ENCODE data around the gene ZNF677. TPM values are rescaled to one million over a fixed set of nuclear protein-coding genes. Genes with fewer than 3 reads are reported as not detected.
"Not testable (repeated sequence)": the region's sequence is repeated elsewhere in the genome, so short reads cannot be mapped to it uniquely, and the experiment has no call there.

The ZNF677 gene
- 10 to 100 TPM; 15.6 to 29.0 (median 19.2) TPM for total RNA-seq

DNA sequence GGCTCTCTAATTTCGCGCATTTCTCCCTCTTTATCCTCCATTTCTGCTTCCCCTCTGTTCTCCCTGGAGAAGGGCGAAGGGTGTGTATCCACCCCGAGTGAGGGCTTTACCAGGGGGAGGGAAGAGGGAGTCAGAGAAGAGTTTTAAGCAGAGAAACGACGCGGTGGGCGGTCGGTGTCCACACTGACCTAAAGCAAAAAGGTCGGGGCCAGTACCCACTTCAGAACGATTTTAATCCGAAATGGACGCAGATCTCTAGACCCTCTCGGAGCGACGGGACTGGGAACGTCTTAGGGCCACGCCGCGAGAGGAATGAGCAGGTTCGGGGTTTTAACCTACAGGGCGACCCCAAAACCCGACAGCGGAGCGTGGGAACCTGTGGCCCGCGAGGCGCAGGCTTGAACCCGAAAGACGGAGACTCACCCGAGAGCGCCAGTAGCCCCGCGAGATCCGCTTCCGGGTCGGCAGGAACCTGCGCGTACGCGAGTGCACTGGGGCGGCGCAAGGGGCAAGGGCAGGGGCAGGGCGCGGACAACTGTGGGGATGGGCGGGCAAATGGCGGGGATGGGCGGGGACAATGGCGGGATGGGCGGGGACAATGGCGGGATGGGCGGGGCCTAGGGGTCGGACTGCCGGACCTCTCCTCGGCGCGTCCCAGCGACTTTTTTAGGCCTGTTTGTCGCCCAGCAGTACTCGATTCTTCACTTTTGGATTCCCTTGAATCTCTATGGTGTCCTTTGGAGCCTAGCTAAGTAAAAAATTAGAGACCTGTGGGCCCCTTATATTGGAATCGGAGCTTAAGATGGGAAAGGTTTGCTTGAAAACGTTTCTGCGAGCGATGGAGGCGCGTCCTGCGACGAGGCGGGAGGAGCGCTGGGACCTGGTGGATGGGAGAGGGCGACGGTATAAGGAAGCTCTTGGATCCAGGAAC is at the start of gene ZNF677:
ZNF677 (minus strand) TSS at position 463 of the 931 bp plus-strand sequence. CDS start 3,323 bp downstream, outside the sequence.
- peak; percentile 100 for ATAC-seq

DNA sequence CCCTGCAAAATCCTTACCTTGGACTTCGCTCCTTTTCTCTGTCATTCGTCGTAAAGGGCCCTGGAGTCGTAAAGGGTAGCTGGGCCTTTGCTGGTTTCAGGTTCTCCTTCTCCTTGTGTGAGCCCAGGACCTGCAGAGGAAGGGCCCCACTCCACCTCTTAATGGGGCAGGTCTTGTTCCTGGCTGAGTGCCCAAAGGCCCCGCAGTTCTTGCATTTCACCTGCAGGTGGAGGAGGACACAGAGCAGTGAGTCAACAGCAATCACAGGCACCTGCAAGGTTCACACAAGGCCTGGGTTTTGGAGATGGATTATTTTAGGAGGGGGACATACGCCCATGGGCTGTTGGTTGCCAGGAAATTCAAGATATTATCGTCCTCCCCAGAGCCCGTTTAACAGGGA is 46.7 kb upstream of the ZNF677 start:
- ATAC-seq, H3K27ac ChIP-seq, H3K9me3 ChIP-seq, H3K4me1 ChIP-seq, H3K4me3 ChIP-seq, H3K36me3 ChIP-seq: not testable (repeated sequence)
- WGBS, 2 donors (ENCODE audit: low coverage in 1 of 2), result no CpG with 5 or more reads among the region's 8 CpGs
- peaks cover 28% of the 10 kb centered on the region for H3K27me3 ChIP-seq

More for the DNA sequence above, at the start of gene ZNF677:
- no peaks in the 10 kb centered on the region for H3K27me3 ChIP-seq
- peaks cover 0 to 34% (median 0%) of the 10 kb centered on the region in 3 donors for H3K9me3 ChIP-seq
- WGBS, 2 donors (ENCODE audit: low coverage in 1 of 2), result 0 to 10% methylated on average over 16 to 33 of the region's 72 CpGs
- H3K4me3 ChIP-seq, result peak within 1 kb of the TSS; percentile 82 to 83
- H3K4me1 ChIP-seq, result peaks cover 3 to 21% (median 4%) of the 10 kb centered on the region in 3 donors
- no peak for TF ChIP-seq EP300 (IDR thresholded peaks at IDR 0.05)
- TF ChIP-seq, protein P1, sequence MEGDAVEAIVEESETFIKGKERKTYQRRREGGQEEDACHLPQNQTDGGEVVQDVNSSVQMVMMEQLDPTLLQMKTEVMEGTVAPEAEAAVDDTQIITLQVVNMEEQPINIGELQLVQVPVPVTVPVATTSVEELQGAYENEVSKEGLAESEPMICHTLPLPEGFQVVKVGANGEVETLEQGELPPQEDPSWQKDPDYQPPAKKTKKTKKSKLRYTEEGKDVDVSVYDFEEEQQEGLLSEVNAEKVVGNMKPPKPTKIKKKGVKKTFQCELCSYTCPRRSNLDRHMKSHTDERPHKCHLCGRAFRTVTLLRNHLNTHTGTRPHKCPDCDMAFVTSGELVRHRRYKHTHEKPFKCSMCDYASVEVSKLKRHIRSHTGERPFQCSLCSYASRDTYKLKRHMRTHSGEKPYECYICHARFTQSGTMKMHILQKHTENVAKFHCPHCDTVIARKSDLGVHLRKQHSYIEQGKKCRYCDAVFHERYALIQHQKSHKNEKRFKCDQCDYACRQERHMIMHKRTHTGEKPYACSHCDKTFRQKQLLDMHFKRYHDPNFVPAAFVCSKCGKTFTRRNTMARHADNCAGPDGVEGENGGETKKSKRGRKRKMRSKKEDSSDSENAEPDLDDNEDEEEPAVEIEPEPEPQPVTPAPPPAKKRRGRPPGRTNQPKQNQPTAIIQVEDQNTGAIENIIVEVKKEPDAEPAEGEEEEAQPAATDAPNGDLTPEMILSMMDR (IDR thresholded peaks at IDR 0.05), result no peak
- TF ChIP-seq POLR2AphosphoS5 (IDR thresholded peaks at IDR 0.05), result peak; percentile 81
- TF ChIP-seq POLR2A (IDR thresholded peaks at IDR 0.05), result peak; percentile 49 to 56
- peak within 1 kb of the TSS; percentile 68 to 91 (median 84) for H3K27ac ChIP-seq
- H3K36me3 ChIP-seq, result peaks cover 4 to 37% of the 10 kb centered on the region in 2 donors

DNA sequence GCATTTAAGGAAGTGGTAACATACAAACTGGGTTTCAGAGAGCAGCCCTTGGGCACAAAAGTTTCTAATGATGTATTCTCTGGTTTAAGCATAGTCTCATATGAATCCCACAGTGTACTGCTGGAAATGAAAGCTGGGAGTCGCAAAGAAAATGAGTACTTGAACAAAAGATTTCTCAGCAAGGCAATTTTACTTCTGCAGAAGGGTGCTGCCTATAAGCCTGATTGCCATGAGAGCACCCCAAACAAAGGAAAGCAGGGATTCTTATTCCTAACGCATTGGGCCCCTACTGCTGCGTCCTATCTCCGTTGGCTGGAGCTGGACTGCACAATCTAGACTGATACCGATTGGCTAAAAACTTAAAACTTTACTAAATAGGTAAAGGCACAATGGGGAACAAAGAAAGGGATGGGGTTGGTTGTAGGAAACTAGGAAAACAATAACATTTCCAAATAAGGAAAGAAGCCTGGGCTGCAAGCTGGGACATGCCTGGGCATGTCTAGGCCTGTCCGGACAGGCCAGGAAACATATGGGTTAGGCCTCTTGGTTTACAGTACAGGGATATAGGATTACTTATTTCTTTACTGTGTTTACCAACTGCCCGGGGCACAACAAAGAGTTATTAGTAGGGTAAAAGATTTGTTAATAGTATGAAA is 40.2 kb upstream of the ZNF677 start:
- no peak overlapping the region for H3K27ac ChIP-seq
- H3K4me3 ChIP-seq, result no peak overlapping the region
- H3K4me1 ChIP-seq, result no peaks in the 10 kb centered on the region
- no peak for ATAC-seq
- peaks cover 0 to 44% (median 0%) of the 10 kb centered on the region in 3 donors for H3K9me3 ChIP-seq
- WGBS, 2 donors (ENCODE audit: low coverage in 1 of 2), result 78 to 84% methylated on average over 6 to 7 of the region's 7 CpGs
- no peak for TF ChIP-seq POLR2A (IDR thresholded peaks at IDR 0.05)
- TF ChIP-seq, protein P1 (IDR thresholded peaks at IDR 0.05), result no peak
- no peak for TF ChIP-seq EP300 (IDR thresholded peaks at IDR 0.05)
- TF ChIP-seq POLR2AphosphoS5 (IDR thresholded peaks at IDR 0.05), result no peak
- no peaks in the 10 kb centered on the region for H3K36me3 ChIP-seq
- no peaks in the 10 kb centered on the region for H3K27me3 ChIP-seq

DNA sequence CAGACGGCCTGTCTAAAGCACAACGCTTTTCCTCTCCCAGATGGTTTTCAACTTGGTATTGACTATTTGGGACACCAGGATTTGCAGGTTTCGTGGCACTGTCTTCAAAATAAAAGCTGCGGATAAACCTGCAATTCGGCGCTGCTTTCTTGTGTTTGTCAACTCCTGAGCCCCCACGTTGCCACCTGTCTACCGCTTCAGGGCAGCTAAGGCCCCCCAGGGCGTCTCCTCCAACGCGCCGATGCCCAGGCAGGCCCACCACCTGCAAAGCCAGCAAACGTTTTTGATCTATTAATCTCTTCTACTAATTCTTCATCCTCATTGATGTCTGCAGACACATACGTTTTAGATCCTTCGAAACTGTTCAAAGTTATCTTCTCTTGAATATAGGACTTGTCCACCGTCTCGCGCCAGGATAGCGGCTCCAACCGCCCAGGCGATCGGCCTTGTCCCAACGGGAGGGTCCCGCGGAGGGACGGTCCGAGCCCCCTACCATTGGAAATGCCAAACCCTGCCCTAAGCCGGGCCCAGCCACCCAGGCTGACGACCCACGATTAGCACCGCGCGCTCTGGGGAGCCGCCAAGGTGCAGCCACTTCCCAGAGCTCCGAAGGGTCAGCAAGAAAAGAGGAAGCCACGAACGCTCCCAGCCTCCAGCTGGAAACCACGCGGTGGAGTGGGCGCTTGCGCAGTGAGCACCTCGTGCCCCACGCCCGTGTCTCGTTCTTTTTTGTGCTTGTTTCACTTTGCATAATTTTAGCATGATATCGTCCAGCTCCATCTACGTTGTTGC is 36.3 kb upstream of the ZNF677 start:
- Histone ChIP-seq H3K4me3 (no peak overlapping the region), H3K27me3 (peaks cover 5% of the 10 kb centered on the region), H3K9me3 (peaks cover 0 to 32% (median 0%) of the 10 kb centered on the region in 3 donors), H3K36me3 (no peaks in the 10 kb centered on the region), H3K27ac (no peak overlapping the region), H3K4me1 (no peaks in the 10 kb centered on the region)
- ATAC-seq, result no peak
- TF ChIP-seq, protein P1 (IDR thresholded peaks at IDR 0.05), result no peak
- TF ChIP-seq POLR2AphosphoS5 (IDR thresholded peaks at IDR 0.05) (no peak), POLR2A (IDR thresholded peaks at IDR 0.05) (no peak), EP300 (IDR thresholded peaks at IDR 0.05) (no peak)
- WGBS, 2 donors (ENCODE audit: low coverage in 1 of 2), result 82 to 83% methylated on average over 20 to 25 of the region's 47 CpGs

DNA sequence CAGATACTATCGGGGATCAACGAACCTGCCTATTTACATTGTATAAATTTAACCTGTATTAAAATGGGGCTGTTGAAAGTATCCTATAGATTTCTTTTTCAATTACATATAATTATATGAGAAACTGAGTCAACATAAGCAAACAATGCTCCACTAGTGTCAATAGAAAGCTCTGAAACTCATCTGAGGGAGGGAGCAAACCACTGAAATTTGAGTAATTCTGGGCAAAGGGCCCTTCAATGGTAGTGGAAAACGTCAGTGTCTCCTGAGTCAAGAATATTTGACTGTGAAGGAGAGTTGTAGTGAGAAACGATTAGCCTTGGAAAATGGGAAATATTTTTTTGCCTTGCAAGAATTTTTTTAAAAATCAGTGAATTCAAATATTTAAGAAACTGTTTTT is 30.4 kb upstream of the ZNF677 start:
- no peak for ATAC-seq
- 26 to 63% methylated on average over 2 to 4 of the region's 4 CpGs for WGBS, 2 donors (ENCODE audit: low coverage in 1 of 2)
- Histone ChIP-seq H3K4me1 (no peaks in the 10 kb centered on the region), H3K27me3 (peaks cover 11% of the 10 kb centered on the region), H3K9me3 (no peaks in the 10 kb centered on the region), H3K4me3 (no peak overlapping the region), H3K27ac (no peak overlapping the region), H3K36me3 (no peaks in the 10 kb centered on the region)
- TF ChIP-seq POLR2A (IDR thresholded peaks at IDR 0.05) (no peak), EP300 (IDR thresholded peaks at IDR 0.05) (no peak), POLR2AphosphoS5 (IDR thresholded peaks at IDR 0.05) (no peak)
- TF ChIP-seq, protein P1 (IDR thresholded peaks at IDR 0.05), result no peak

DNA sequence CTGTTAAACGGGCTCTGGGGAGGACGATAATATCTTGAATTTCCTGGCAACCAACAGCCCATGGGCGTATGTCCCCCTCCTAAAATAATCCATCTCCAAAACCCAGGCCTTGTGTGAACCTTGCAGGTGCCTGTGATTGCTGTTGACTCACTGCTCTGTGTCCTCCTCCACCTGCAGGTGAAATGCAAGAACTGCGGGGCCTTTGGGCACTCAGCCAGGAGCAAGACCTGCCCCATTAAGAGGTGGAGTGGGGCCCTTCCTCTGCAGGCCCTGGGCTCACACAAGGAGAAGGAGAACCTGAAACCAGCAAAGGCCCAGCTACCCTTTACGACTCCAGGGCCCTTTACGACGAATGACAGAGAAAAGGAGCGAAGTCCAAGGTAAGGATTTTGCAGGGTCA is 27.3 kb upstream of the ZNF677 start:
- peaks cover 11% of the 10 kb centered on the region for H3K27me3 ChIP-seq
- not testable (repeated sequence) for H3K9me3 ChIP-seq, H3K4me1 ChIP-seq, H3K36me3 ChIP-seq, H3K4me3 ChIP-seq, H3K27ac ChIP-seq, ATAC-seq
- no CpG with 5 or more reads among the region's 8 CpGs for WGBS, 2 donors (ENCODE audit: low coverage in 1 of 2)
